OCI-LY3 (cell line): ENCODE measurements around the gene LCOR.

Experiments used
- EZH2phosphoT487 ChIP-seq: fragments of 200-600 bp; shearing (Covaris generic); IDR thresholded peaks from 2 replicates; pipeline ENCODE4 v1.6.1; 2018; ENCODE audit warnings: antibody characterized with exemption, mixed run types, low read depth
- TF ChIP-seq, protein P1 (sequence below): fragments of 200-600, 300-600 bp; sonication (generic); IDR thresholded peaks from 2 replicates; pipeline ENCODE4 v1.5.1; 2014; ENCODE audit warnings: antibody characterized with exemption, low read length, low read depth

DNA sequence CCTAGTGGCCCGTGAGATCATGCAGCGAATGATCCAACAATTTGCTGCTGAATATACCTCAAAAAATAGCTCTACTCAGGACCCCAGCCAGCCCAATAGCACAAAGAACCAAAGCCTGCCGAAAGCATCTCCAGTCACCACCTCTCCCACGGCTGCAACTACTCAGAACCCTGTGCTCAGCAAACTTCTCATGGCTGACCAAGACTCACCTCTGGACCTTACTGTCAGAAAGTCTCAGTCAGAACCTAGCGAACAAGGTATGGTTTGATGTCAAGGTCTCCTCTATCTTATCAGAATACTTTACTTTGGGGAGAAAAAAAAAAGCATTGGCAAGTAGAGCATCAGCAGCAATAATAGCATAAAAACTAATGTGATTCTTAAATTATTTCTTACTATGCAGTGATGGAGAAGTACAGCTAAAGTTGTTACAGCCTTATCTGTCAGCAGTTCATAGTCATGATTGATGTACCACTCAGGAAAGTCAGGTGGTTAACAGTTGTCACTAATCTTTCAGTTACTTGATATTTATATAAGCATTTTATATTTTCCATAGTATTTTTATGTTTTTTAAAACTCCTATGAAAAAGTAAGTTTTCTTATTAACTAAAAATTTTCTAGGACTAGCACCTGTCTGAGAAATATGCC, 117.1 kb downstream of the LCOR start:
- TF ChIP-seq, protein P1, sequence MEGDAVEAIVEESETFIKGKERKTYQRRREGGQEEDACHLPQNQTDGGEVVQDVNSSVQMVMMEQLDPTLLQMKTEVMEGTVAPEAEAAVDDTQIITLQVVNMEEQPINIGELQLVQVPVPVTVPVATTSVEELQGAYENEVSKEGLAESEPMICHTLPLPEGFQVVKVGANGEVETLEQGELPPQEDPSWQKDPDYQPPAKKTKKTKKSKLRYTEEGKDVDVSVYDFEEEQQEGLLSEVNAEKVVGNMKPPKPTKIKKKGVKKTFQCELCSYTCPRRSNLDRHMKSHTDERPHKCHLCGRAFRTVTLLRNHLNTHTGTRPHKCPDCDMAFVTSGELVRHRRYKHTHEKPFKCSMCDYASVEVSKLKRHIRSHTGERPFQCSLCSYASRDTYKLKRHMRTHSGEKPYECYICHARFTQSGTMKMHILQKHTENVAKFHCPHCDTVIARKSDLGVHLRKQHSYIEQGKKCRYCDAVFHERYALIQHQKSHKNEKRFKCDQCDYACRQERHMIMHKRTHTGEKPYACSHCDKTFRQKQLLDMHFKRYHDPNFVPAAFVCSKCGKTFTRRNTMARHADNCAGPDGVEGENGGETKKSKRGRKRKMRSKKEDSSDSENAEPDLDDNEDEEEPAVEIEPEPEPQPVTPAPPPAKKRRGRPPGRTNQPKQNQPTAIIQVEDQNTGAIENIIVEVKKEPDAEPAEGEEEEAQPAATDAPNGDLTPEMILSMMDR: no peak
- TF ChIP-seq EZH2phosphoT487: no peak
